ENCODE data around the gene SAMHD1. TPM values are rescaled to one million over a fixed set of nuclear protein-coding genes. Genes with fewer than 3 reads are reported as not detected.
A peak's percentile ranks its signal among the peaks of the same experiment; 100 is the strongest.

The SAMHD1 gene
- total and polyA plus RNA-seq, 2 of the 13 experiments (the other 11 are each of a cell fraction or from before 2014, with no cell fraction given), result 16.9 to 43.5 TPM

- no peak for TF ChIP-seq MLLT10 (CRISPR knock-in tag; IDR thresholded peaks at IDR 0.05)
- TF ChIP-seq ZBTB7A (CRISPR knock-in tag; IDR thresholded peaks at IDR 0.05), result no peak
- peak; percentile 54 for TF ChIP-seq ELF1 (CRISPR knock-in tag; IDR thresholded peaks at IDR 0.05)
- TF ChIP-seq ELK4 (CRISPR knock-in tag; IDR thresholded peaks at IDR 0.05; ENCODE audit: borderline replicate concordance), result no peak
- TF ChIP-seq NFKB2 (CRISPR knock-in tag; IDR thresholded peaks at IDR 0.05; ENCODE audit: borderline replicate concordance), result peak; percentile 72
- peak; percentile 66 for TF ChIP-seq GABPB1 (CRISPR knock-in tag; IDR thresholded peaks at IDR 0.05)
- TF ChIP-seq HINFP (CRISPR knock-in tag; IDR thresholded peaks at IDR 0.05; ENCODE audit: low read depth), result peak; percentile 56
- no peak for TF ChIP-seq ZNF549 (CRISPR knock-in tag; IDR thresholded peaks at IDR 0.05)
- peak; percentile 82 for TF ChIP-seq ZKSCAN5 (CRISPR knock-in tag; IDR thresholded peaks at IDR 0.05)
- TF ChIP-seq AKAP8 (CRISPR knock-in tag; IDR thresholded peaks at IDR 0.05), result peak; percentile 85
- TF ChIP-seq DBP (CRISPR knock-in tag; IDR thresholded peaks at IDR 0.05; ENCODE audit: not compliant biosample characterization), result no peak
- peak; percentile 65; the same call in 1 of the 2 replicates for TF ChIP-seq HOMEZ (CRISPR knock-in tag; IDR thresholded peaks at IDR 0.05; ENCODE audit: low read depth)
- peak; percentile 90 for TF ChIP-seq HNF4A (CRISPR knock-in tag; IDR thresholded peaks at IDR 0.05)
- TF ChIP-seq PHB2 (IDR thresholded peaks at IDR 0.05; ENCODE audit: partially characterized antibody), result no peak
- TF ChIP-seq ZBTB43 (CRISPR knock-in tag; conservative IDR thresholded peaks at IDR 0.05), result no peak; the same call in 1 of the 2 replicates
- TF ChIP-seq ZNF746 (CRISPR knock-in tag; IDR thresholded peaks at IDR 0.05), result no peak
- no peak for TF ChIP-seq SALL2 (CRISPR knock-in tag; IDR thresholded peaks at IDR 0.05)
- TF ChIP-seq KDM6A (CRISPR knock-in tag; IDR thresholded peaks at IDR 0.05; ENCODE audit: low read depth), result 0 out of 2 replicates have a peak, but pooled peaks have one; percentile 60
- TF ChIP-seq TOE1 (CRISPR knock-in tag; IDR thresholded peaks at IDR 0.05), result no peak
- no peak for TF ChIP-seq RFXAP (CRISPR knock-in tag; IDR thresholded peaks at IDR 0.05; ENCODE audit: borderline replicate concordance)
- peak; percentile 91 for TF ChIP-seq SAP130 (CRISPR knock-in tag; IDR thresholded peaks at IDR 0.05; ENCODE audit: low read depth)
- TF ChIP-seq HOXA3 (CRISPR knock-in tag; IDR thresholded peaks at IDR 0.05), result peak; percentile 57
- 0 out of 2 replicates have a peak, but pooled peaks have one; percentile 28 for TF ChIP-seq ZNF614 (CRISPR knock-in tag; IDR thresholded peaks at IDR 0.05; ENCODE audit: borderline replicate concordance)
- TF ChIP-seq RBAK (CRISPR knock-in tag; IDR thresholded peaks at IDR 0.05), result no peak
- TF ChIP-seq ZNF138 (CRISPR knock-in tag; IDR thresholded peaks at IDR 0.05; ENCODE audit: low read depth), result no peak
- no peak for TF ChIP-seq ZFP1 (CRISPR knock-in tag; IDR thresholded peaks at IDR 0.05)
Measured at GRCh38 chr20:36875702-36876472, 75.6 kb downstream of the SAMHD1 start, which contains the start of gene TLDC2 (continued).
